Cerebellar nuclear complex (tissue), 1 donor: Measurements from ENCODE around the gene CLDN25.
"Not testable (repeated sequence)": the region's sequence is repeated elsewhere in the genome, so short reads cannot be mapped to it uniquely, and the experiment has no call there.

ENCODE experiments used
- DNase-seq, 2 experiments: peaks; one replicate each; lab custom pipeline; 2025; lab: John Stamatoyannopoulos, UW

CLDN25 gene

GRCh38 chr11:113779496-113779895, at the start of gene CLDN25:
TSS of gene CLDN25 (plus strand) at chr11:113779796. CDS start at chr11:113779796, 0 bp downstream.
- no peak for DNase-seq

- no peak for DNase-seq
Measured at GRCh38 chr11:113730887-113731726, 48.5 kb upstream of the CLDN25 start.

- DNase-seq = no peak
Measured at GRCh38 chr11:113732092-113732491, 47.5 kb upstream of the CLDN25 start.

GRCh38 chr11:113736323-113736722, 43.3 kb upstream of the CLDN25 start:
- no peak for DNase-seq

- DNase-seq = no peak
Measured at GRCh38 chr11:113752932-113753331, 26.7 kb upstream of the CLDN25 start.

- DNase-seq = no peak
Measured at GRCh38 chr11:113760241-113760640, 19.4 kb upstream of the CLDN25 start.

GRCh38 chr11:113763040-113763439, 16.6 kb upstream of the CLDN25 start:
- DNase-seq = not testable (repeated sequence)

- no peak for DNase-seq
Measured at GRCh38 chr11:113764527-113765219, 14.9 kb upstream of the CLDN25 start.

- no peak for DNase-seq
Measured at GRCh38 chr11:113771964-113772363, 7.6 kb upstream of the CLDN25 start.

GRCh38 chr11:113773092-113773415, 6.5 kb upstream of the CLDN25 start:
- DNase-seq = no peak

GRCh38 chr11:113773416-113774173, 6.0 kb upstream of the CLDN25 start, which contains the start of gene ZW10:
TSS of gene ZW10 (minus strand) at chr11:113773692. CDS start at chr11:113773666, 26 bp downstream.
- peak; percentile 59 to 78 for DNase-seq

- no peak for DNase-seq
Measured at GRCh38 chr11:113774174-113774503, 5.5 kb upstream of the CLDN25 start.

GRCh38 chr11:113778111-113778910, 1.3 kb upstream of the CLDN25 start:
- DNase-seq = peak in 1 of 2 experiments; percentile 53

- peak; percentile 19 to 42 for DNase-seq
Measured at GRCh38 chr11:113781682-113782081, 2.1 kb downstream of the CLDN25 start.

- DNase-seq = no peak
Measured at GRCh38 chr11:113782134-113782533, 2.5 kb downstream of the CLDN25 start.

- not testable (repeated sequence) for DNase-seq
Measured at GRCh38 chr11:113789016-113789415, 9.4 kb downstream of the CLDN25 start.

GRCh38 chr11:113789675-113790320, 10.2 kb downstream of the CLDN25 start:
- DNase-seq = no peak

GRCh38 chr11:113796663-113797259, 17.2 kb downstream of the CLDN25 start:
- DNase-seq = peak in 1 of 2 experiments; percentile 9

- no peak for DNase-seq
Measured at GRCh38 chr11:113802621-113803020, 23.0 kb downstream of the CLDN25 start.

GRCh38 chr11:113805640-113806039, 26.0 kb downstream of the CLDN25 start:
- no peak for DNase-seq

GRCh38 chr11:113806406-113806805, 26.8 kb downstream of the CLDN25 start:
- no peak for DNase-seq
